NCI-H524 treated with DMSO at 0.1 percent for 48 hours (cell line): ENCODE measurements around the gene NPPA.

Experiments
- DNase-seq: peaks from one replicate; lab custom pipeline; 2025; lab: John Stamatoyannopoulos, UW

NPPA gene

DNA sequence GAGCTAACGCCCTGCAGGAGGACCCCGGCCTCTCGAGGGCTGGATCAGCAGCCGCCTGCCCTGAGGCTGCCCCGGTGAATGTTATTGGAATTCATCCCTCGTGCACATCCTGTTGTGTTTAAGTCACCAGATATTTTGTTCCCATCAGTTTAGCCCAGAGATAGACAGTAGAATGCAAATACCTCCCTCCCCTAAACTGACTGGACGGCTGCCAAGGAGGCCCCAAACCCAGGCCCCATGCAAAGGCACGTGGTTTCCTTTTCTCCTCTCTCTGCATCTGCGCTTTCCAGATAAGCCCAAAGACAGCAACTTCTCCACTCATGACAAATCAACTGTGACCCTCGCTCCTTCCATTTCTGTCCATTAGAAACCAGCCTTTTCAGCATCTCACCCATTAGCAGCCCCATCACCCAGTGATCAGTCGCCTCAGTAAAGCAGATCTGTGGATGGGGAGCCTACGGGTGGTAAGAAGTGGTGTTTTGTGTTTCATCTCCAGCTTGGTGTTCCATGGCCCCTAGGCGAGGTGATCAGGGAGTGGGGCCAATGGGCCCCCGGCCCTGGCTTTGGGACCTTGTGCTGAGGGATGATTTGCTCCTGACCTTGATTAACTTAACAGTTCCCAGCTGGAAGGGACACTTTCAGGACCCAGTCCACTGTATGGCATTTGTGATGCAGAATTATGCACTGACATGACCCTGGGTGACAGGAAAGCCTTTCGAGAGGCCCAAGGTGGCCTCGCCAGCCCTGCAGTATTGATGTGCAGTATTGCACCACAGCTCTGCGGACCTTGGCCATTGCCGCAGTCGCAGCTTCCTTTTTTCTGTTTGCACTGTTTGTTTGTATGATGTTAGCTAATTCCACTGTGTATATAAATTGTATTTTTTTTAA lies 5.2 kb downstream of the NPPA start:
- DNase-seq = no peak

- peak; percentile 55 for DNase-seq
Measured at GRCh38 chr1:11841245-11842153, 6.1 kb downstream of the NPPA start.

DNA sequence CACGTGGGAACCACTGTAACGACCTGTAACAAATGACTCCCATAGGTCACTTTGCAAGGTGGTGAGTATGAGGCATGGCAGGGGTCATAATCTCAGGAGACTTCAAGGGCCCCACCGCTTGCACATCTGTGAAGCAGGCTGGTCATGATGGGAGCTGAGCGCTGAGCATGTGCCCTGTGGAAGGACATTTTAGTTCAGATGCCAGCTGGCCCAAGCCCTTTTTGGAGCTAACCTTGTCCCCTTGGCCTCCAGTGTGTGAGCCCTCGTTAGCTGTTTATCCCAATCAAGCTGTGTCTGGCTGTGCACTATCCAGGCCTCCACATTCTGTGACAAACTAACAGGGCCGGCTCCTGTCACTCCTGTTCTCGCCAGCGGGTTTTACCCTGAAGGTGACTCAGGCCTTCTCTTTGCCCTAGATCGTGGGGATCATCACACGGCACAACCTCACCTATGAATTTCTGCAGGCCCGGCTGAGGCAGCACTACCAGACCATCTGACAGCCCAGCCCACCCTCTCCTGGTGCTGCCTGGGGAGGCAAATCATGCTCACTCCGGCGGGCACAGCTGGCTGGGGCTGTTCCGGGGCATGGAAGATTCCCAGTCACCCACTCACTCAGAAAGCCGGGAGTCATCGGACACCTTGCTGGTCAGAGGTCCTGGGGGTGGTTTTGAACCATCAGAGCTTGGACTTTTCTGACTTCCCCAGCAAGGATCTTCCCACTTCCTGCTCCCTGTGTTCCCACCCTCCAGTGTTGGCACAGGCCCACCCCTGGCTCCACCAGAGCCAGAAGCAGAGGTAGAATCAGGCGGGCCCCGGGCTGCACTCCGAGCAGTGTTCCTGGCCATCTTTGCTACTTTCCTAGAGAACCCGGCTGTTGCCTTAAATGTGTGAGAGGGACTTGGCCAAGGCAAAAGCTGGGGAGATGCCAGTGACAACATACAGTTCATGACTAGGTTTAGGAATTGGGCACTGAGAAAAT lies 7.6 kb downstream of the NPPA start:
- DNase-seq = no peak

- no peak for DNase-seq
Measured at GRCh38 chr1:11838349-11839272, 9.0 kb downstream of the NPPA start.

GRCh38 chr1:11837767-11838348 lies 9.7 kb downstream of the NPPA start:
- DNase-seq = no peak

- no peak for DNase-seq
Measured at GRCh38 chr1:11836955-11837766, 10.4 kb downstream of the NPPA start.

GRCh38 chr1:11835441-11836225 lies 11.9 kb downstream of the NPPA start:
- no peak for DNase-seq

DNA sequence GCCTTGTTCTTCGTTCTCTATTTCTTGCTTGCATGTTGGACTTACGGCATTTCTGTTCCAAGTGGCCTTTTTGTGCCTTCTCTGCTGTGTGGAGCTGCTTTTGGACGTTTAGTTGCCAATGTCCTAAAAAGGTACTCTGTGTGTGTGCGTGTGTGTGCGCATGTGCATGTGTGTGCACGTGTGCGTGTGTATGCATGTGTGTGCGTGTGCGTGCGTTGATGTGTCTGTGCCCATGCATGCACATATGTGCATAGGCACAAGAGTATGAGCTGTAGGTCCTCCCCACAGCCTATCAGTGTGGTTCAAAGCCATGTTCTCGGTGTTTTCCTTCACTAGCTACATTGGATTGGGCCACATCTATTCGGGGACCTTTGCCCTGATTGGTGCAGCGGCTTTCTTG lies 13.7 kb downstream of the NPPA start:
- no peak for DNase-seq

- DNase-seq = no peak
Measured at GRCh38 chr1:11833497-11833896, 14.1 kb downstream of the NPPA start.

- DNase-seq = no peak
Measured at GRCh38 chr1:11831945-11832725, 15.4 kb downstream of the NPPA start.

DNA sequence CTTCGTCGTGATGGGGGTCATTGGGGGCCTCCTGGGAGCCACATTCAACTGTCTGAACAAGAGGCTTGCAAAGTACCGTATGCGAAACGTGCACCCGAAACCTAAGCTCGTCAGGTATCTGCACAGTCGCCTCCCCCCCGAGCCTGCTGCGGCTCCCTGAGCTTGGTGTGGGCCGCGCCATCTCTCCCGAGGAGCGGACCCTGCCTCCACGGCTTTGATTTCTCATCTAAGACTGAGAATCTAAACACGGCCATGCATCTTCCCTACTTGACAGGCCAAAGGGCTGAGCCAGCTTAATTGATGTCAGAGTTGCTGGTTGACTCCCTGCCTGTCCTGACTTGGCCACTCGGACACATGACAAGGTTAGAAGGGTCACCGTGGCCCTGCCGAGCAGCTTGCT lies 19.1 kb downstream of the NPPA start:
- no peak for DNase-seq

DNA sequence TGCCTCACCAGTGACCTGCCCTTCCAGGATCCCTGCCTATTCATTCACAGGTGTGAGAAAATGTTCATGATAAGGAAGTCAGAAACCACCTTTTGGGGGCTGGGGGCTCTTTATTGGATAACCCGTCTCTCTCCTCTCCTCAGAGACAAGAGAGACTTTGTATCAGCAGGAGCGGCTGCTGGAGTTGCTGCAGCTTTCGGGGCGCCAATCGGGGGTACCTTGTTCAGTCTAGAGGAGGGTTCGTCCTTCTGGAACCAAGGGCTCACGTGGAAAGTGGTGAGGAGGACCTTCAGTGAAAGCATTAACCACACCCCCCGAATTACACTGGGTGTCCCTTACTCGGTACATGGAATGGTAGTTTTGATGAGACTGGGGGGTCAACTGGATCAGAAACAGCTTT lies 20.6 kb downstream of the NPPA start:
- no peak for DNase-seq

DNA sequence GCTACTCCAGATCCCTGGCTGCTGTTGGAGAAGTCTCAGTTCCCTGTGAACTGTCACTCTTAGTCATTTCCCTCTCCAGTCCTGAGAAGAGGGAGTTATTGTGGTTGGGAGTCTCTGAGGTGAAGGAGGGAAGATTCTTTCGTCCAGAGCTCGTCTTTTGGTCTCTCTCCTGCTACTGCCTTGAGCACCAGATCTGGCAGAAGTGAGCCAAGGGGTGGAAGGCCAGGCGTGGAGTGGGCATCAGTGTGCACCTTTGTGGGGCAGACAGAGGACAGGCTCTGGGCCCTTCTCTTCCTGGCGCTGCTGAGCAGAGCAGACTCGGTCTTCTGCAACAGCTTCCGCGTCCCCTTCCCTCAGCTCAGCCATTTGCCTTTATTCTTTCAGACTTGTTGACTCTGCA lies 22.5 kb downstream of the NPPA start:
- DNase-seq = no peak

DNA sequence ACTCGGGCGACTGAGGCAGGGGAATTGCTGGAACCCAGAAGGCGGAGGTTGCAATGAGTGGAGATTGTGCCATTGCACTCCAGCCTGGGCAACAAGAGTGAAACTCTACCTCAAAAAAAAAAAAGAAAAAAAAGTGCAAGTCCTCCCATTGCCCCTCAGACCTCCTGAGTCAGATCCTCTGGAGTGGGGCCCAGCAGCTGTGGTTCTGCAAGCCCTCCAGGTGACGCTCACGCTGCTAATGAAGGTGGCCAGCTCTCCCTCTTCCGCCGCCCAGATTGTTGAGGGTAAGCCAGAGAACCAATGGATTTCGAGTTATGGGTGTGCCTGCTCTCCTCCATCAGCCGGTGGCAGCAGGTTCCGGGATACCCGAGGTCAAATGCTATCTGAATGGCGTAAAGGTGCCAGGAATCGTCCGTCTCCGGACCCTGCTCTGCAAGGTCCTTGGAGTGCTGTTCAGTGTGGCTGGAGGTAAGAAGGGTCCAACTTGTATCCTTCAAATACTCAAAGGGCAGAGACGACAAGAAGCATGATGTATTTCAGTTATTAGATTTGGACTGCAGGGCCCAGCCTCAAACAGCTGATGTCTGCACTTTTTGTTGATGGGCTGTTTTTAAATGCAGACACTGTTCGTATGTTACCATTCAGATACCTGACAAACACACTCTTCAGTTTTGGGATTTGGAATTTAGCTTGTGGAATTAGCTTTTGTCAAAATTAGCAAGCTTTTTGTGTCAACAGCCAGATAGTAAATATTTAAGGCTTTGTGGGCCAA lies 24.0 kb downstream of the NPPA start:
- no peak for DNase-seq

- no peak for DNase-seq
Measured at GRCh38 chr1:11822091-11822490, 25.5 kb downstream of the NPPA start.

GRCh38 chr1:11817192-11817591 lies 30.4 kb downstream of the NPPA start:
- DNase-seq = no peak

GRCh38 chr1:11813021-11813420 lies 34.6 kb downstream of the NPPA start:
- DNase-seq = no peak
